KMS-11 (cell line): Measurements from ENCODE around the gene WNT11.
A peak's percentile ranks its signal among the peaks of the same experiment; 100 is the strongest.

Experiments
- H2AFZ ChIP-seq: fragments of 200-600 bp; sonication (generic); 2 replicates; pipeline ENCODE4 v1.6.1; 2016; ENCODE audit warnings: antibody characterized with exemption, mixed run types, low read depth
- H3K27ac ChIP-seq: fragments of 200-600 bp; sonication (generic); 2 replicates; pipeline ENCODE4 v1.6.1; 2016; ENCODE audit warnings: mild to moderate bottlenecking, mixed run types
- H3K27me3 ChIP-seq: fragments of 200-600 bp; sonication (generic); 2 replicates; pipeline ENCODE4 v1.6.1; 2017; ENCODE audit warnings: mild to moderate bottlenecking, low read depth, mixed run types, moderate library complexity; ENCODE audit not compliant: insufficient read depth
- H3K36me3 ChIP-seq: fragments of 200-600 bp; sonication (generic); 2 replicates; pipeline ENCODE4 v1.6.1; 2017; ENCODE audit warnings: mild to moderate bottlenecking, mixed run types; ENCODE audit not compliant: insufficient read depth
- H3K4me1 ChIP-seq: fragments of 200-600 bp; sonication (generic); 2 replicates; pipeline ENCODE4 v1.6.1; 2016; ENCODE audit warnings: mild to moderate bottlenecking, low read depth, mixed run types; ENCODE audit not compliant: poor library complexity, severe bottlenecking
- H3K4me2 ChIP-seq: fragments of 200-600 bp; sonication (generic); 2 replicates; pipeline ENCODE4 v1.7.0; 2016; ENCODE audit warnings: mild to moderate bottlenecking, mixed run types
- H3K4me3 ChIP-seq: fragments of 200-600 bp; sonication (generic); IDR thresholded peaks from 2 replicates; pipeline ENCODE4 v1.6.1; 2017; ENCODE audit warnings: low read depth, low read length, mixed read lengths; ENCODE audit not compliant: insufficient read depth
- H3K79me2 ChIP-seq: fragments of 200-600 bp; sonication (generic); 2 replicates; pipeline ENCODE4 v1.6.1; 2016; ENCODE audit warnings: low read depth, mixed run types; ENCODE audit not compliant: insufficient read depth
- H3K9ac ChIP-seq: fragments of 200-600 bp; sonication (generic); 2 replicates; pipeline ENCODE4 v1.6.1; 2016; ENCODE audit warnings: mild to moderate bottlenecking, mixed run types
- H4K20me1 ChIP-seq: fragments of 200-600 bp; sonication (generic); 2 replicates; pipeline ENCODE4 v1.6.1; 2016; ENCODE audit warnings: mild to moderate bottlenecking, mixed run types; ENCODE audit not compliant: insufficient read depth
- TF ChIP-seq, protein P1 (sequence below): fragments of 200-600 bp; sonication (generic); conservative IDR thresholded peaks from 2 replicates; pipeline ENCODE4 v1.6.1; 2017; ENCODE audit warnings: low read depth, mild to moderate bottlenecking, antibody characterized with exemption, low read length, moderate library complexity, mixed read lengths

WNT11 gene

DNA sequence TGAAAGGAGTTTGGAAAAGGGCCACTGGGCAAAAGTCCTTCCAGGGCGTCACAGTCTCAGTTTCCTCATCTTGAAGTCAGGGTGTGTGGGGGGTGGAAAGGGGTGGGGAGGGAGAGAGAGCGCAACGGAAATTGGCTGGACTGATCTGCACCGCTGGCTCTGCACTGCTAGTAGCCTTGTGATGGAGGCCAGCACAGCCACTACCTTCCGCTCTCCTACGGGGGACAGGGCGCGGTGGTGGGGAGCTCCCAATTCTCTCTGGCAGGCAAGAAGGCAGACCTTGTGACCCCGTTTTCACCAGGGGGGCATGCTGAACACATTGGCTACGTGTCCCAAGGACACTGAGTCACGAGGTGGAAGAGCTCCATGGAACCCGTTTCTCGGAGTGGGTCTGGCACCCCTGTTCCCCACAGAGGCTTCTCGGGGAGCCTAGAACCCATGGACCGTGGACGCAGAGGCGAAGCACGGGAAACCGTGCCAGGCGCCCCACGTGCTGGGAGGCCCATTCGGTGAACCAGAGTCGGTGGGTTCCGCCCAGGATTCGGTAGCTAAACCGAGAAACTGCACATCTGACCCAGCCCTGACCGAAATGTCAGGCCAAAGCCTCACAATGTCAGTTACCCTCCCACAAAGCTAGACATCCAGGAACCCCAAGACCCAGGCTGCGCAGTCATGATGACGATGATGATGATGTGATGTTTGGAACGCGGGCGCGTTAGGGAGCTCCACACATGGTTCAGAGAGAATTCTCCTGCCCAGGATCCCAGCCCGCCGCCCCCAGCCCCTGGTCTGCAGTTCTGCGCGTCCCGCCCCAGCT, 28.3 kb upstream of the WNT11 start:
- Histone ChIP-seq H3K36me3 (no peaks in the 10 kb centered on the region), H3K4me3 (peak overlapping the region; percentile 49), H3K4me1 (peaks cover 57% of the 10 kb centered on the region), H4K20me1 (no peaks in the 10 kb centered on the region), H3K27ac (peak overlapping the region; percentile 77), H3K9ac (peak overlapping the region; percentile 74), H3K27me3 (no peaks in the 10 kb centered on the region), H3K4me2 (peak overlapping the region; percentile 72), H3K79me2 (no peaks in the 10 kb centered on the region), H2AFZ (peak overlapping the region; percentile 60)
- TF ChIP-seq, protein P1, sequence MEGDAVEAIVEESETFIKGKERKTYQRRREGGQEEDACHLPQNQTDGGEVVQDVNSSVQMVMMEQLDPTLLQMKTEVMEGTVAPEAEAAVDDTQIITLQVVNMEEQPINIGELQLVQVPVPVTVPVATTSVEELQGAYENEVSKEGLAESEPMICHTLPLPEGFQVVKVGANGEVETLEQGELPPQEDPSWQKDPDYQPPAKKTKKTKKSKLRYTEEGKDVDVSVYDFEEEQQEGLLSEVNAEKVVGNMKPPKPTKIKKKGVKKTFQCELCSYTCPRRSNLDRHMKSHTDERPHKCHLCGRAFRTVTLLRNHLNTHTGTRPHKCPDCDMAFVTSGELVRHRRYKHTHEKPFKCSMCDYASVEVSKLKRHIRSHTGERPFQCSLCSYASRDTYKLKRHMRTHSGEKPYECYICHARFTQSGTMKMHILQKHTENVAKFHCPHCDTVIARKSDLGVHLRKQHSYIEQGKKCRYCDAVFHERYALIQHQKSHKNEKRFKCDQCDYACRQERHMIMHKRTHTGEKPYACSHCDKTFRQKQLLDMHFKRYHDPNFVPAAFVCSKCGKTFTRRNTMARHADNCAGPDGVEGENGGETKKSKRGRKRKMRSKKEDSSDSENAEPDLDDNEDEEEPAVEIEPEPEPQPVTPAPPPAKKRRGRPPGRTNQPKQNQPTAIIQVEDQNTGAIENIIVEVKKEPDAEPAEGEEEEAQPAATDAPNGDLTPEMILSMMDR: no peak

DNA sequence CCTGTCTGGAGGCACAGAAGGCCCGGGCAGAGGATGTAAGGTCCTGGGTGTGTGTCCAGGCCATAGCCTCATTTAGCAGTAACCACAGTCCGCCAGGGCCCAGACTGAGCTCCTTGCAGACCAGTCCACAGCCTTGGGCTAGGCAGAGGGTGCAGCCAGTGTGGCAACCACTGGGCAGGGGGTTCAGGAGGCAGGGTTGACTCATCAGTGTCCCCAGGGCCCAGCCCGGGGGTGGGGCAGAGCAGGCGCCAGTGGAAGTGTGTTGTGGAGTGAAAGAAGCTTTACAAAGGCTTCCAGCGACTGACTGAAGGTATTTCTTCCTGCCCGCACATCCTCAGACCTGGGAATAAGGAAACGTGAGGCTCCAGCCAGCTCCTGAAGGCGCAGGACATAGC, 27.7 kb upstream of the WNT11 start:
- Histone ChIP-seq H3K36me3 (no peaks in the 10 kb centered on the region), H3K4me2 (peak overlapping the region; percentile 72; the same call in 1 of the 2 replicates), H3K79me2 (no peaks in the 10 kb centered on the region), H3K27ac (peak overlapping the region; percentile 77; the same call in 1 of the 2 replicates), H2AFZ (no peak overlapping the region; the same call in 1 of the 2 replicates), H3K9ac (no peak overlapping the region; the same call in 1 of the 2 replicates), H3K4me3 (no peak overlapping the region), H4K20me1 (no peaks in the 10 kb centered on the region), H3K27me3 (no peaks in the 10 kb centered on the region), H3K4me1 (peaks cover 63% of the 10 kb centered on the region)
- TF ChIP-seq, protein P1: no peak

DNA sequence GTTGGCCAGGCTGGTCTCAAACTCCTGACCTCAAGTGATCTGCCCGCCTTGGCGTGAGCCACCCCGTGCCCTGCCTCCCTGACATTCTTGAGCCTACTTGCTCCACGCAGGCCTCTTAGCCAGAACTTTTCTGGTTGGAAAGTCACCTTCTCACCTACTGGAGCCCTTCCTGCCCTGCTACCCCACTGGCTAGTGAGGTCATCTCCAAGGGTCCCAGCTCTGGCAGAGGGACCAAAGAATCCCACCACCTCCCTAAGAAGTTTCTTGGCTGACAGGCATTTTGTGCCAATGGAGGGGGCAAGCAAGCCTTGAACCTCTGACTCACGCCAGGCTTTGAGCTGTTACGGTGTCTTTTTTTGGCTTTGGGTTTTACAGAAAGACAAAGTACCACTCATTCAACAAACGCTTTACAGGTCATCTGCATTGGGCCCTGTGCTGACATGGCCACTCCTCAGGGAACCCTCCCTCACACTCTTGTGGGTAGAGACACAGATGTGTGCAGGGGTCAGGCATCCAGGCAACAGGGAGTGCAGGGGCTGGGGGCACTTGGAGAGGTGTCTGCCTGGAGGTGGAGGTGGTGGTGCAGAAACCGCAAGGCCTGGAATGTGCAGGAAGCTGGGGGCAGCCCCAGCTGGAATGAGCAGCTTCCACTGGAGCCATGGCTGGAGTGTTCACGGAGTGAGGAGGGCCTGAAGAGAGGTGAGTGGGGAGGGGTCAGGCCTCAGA, 27.1 kb upstream of the WNT11 start:
- Histone ChIP-seq H3K4me1 (peaks cover 70% of the 10 kb centered on the region), H3K4me3 (no peak overlapping the region), H3K27ac (peak overlapping the region; percentile 90; the same call in 1 of the 2 replicates), H3K79me2 (no peaks in the 10 kb centered on the region), H3K9ac (no peak overlapping the region), H3K27me3 (no peaks in the 10 kb centered on the region), H3K4me2 (peak overlapping the region; percentile 72; the same call in 1 of the 2 replicates), H2AFZ (no peak overlapping the region; the same call in 1 of the 2 replicates), H3K36me3 (no peaks in the 10 kb centered on the region), H4K20me1 (no peaks in the 10 kb centered on the region)
- TF ChIP-seq, protein P1: no peak

DNA sequence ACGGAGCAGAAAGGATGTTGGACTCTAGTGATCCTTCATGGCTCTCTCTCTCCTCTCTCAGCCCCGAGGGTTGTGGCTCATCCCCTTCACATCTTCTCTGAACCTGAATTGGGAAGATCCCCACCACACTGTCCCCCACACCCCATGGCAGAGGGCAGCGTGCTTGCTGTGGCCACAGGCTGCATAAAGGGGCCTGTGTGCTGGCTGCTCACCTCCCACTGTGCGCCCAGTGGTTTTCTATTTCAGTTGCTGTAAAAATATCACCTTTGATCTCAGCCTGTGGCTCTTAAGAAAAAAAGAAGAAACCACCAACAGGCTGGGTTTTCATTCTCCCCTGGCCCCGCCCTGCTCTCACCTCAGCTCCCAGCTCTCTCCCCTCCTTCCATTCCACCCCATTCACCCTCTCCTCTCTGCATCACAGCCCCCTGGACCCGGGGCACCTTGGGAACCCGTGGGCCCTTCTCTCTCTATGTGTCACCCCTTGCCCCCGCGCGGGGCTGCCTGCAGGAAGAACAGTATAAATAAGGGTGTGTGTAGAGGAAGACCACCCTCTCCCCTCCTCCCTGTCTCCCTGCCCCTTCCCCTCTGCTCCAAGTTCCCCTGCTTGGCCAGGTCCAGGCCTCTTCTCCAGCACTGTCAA, 25.8 kb upstream of the WNT11 start:
- TF ChIP-seq, protein P1: no peak
- Histone ChIP-seq H3K4me3 (no peak overlapping the region), H3K27me3 (no peaks in the 10 kb centered on the region), H3K4me2 (peak overlapping the region; percentile 72), H3K27ac (peak overlapping the region; percentile 90), H3K9ac (peak overlapping the region; percentile 68), H3K79me2 (no peaks in the 10 kb centered on the region), H3K36me3 (no peaks in the 10 kb centered on the region), H3K4me1 (peaks cover 76% of the 10 kb centered on the region), H2AFZ (peak overlapping the region; percentile 75), H4K20me1 (no peaks in the 10 kb centered on the region)
